ENCODE measurements around the gene CNIH4.
"Not testable (repeated sequence)": the region's sequence is repeated elsewhere in the genome, so short reads cannot be mapped to it uniquely, and the experiment has no call there.

The CNIH4 gene

GRCh38 chr1:224356685-224357625 is at the start of gene CNIH4:
Gene CNIH4 (plus strand): TSS chr1:224356879. CDS start chr1:224356925, 46 bp downstream.
- DNase-seq (ENCODE audit: low spot score), result peak; percentile 90

GRCh38 chr1:224308064-224308463 is 48.6 kb upstream of the CNIH4 start:
- DNase-seq (ENCODE audit: low spot score), result no peak

GRCh38 chr1:224311503-224311902 is 45.2 kb upstream of the CNIH4 start:
- DNase-seq (ENCODE audit: low spot score), result not testable (repeated sequence)

- DNase-seq (ENCODE audit: low spot score), result no peak
These were observed 44.7 kb upstream of the CNIH4 start for GRCh38 chr1:224312025-224312424.

GRCh38 chr1:224317383-224318045 is 39.2 kb upstream of the CNIH4 start:
- DNase-seq (ENCODE audit: low spot score), result no peak

GRCh38 chr1:224321706-224322105 is 35.0 kb upstream of the CNIH4 start:
- DNase-seq (ENCODE audit: low spot score), result no peak

GRCh38 chr1:224325959-224326358 is 30.7 kb upstream of the CNIH4 start:
- DNase-seq (ENCODE audit: low spot score), result no peak

- no peak for DNase-seq (ENCODE audit: low spot score)
These were observed 28.0 kb upstream of the CNIH4 start for GRCh38 chr1:224328644-224329043.

GRCh38 chr1:224329484-224329841 is 27.2 kb upstream of the CNIH4 start:
- no peak for DNase-seq (ENCODE audit: low spot score)

- peak; percentile 64 for DNase-seq (ENCODE audit: low spot score)
These were observed 26.6 kb upstream of the CNIH4 start, which contains the start of gene NVL for GRCh38 chr1:224329842-224330753. Gene NVL (minus strand): TSS chr1:224330172. CDS start chr1:224330127, 45 bp downstream.

- DNase-seq (ENCODE audit: low spot score), result no peak
These were observed 25.4 kb upstream of the CNIH4 start for GRCh38 chr1:224331326-224331725.

GRCh38 chr1:224331824-224332223 is 24.9 kb upstream of the CNIH4 start:
- no peak for DNase-seq (ENCODE audit: low spot score)

- DNase-seq (ENCODE audit: low spot score), result peak; percentile 18
These were observed 23.3 kb upstream of the CNIH4 start for GRCh38 chr1:224333309-224333926.

GRCh38 chr1:224333939-224334786 is 22.5 kb upstream of the CNIH4 start:
- DNase-seq (ENCODE audit: low spot score), result no peak

GRCh38 chr1:224338150-224338838 is 18.4 kb upstream of the CNIH4 start:
- no peak for DNase-seq (ENCODE audit: low spot score)

- DNase-seq (ENCODE audit: low spot score), result no peak
These were observed 17.1 kb upstream of the CNIH4 start for GRCh38 chr1:224339442-224340033.

GRCh38 chr1:224340453-224341384 is 16.0 kb upstream of the CNIH4 start:
- not testable (repeated sequence) for DNase-seq (ENCODE audit: low spot score)

- no peak for DNase-seq (ENCODE audit: low spot score)
These were observed 13.0 kb upstream of the CNIH4 start for GRCh38 chr1:224343679-224344078.

Measured in HuH-7.5 (cell line).